ENCODE data around the gene DMAP1. TPM values are rescaled to one million over a fixed set of nuclear protein-coding genes. Genes with fewer than 3 reads are reported as not detected.

The DMAP1 gene
- total and polyA plus RNA-seq, 2 of the 8 experiments (the other 6 are each of a cell fraction or from before 2014, with no cell fraction given): 36.4 to 42.4 TPM

DNA sequence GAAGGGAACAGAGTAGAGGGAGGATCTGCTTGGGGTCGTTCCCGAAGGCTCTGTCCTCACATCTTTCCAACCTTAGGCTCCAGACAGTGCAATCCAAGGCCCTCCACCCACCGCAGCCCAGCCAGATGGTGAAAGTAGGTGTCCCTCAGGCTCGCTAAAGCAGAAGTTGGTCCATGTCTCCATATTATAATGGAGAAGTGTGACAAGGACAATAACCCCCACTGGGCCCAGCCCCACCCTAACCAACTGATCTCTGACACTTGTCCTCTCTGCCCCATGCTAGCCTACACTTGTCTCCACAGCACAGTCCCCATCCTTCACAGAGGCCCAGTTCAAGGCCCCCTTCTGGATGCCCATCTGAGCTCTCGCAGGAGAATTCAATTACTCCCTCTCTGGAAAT, 48.7 kb downstream of the DMAP1 start:
- H3K56ac ChIP-seq (replicated peaks; ENCODE audit: insufficient read length, low read depth, low read length): no peak overlapping the region
- H3K9ac ChIP-seq (replicated peaks in 1 of 4; ENCODE audit: extremely low read depth in 1 of 4, low read depth in 3 of 4, low read length in 3 of 4): no peak overlapping the region
- peaks cover 1 to 13% (median 10%) of the 10 kb centered on the region in 4 experiments; a peak in 6 of 7 replicates for H3K4me1 ChIP-seq (replicated peaks in 1 of 4; ENCODE audit: control insufficient read depth in 3 of 4, insufficient read depth in 4 of 4, low read length in 3 of 4)
- H3K36me3 ChIP-seq (ENCODE audit: control insufficient read depth in 2 of 4, insufficient read depth in 4 of 4, low read length in 3 of 4): no peaks in the 10 kb centered on the region
- H2BK120ac ChIP-seq (replicated peaks; ENCODE audit: low read depth, low read length): no peak overlapping the region
- H3K27me3 ChIP-seq (replicated peaks in 1 of 4; ENCODE audit: control insufficient read depth in 3 of 4, extremely low read depth in 1 of 4, insufficient read depth in 3 of 4, low read length in 3 of 4): no peaks in the 10 kb centered on the region
- H3K9me3 ChIP-seq (ENCODE audit: insufficient read depth in 2 of 2, low read depth in 1 of 2, low read length in 1 of 2): no peaks in the 10 kb centered on the region
- no peak overlapping the region for H2AK5ac ChIP-seq (ENCODE audit: low read depth, low read length)
- 0 out of 2 replicates have a peak overlapping the region, but pooled peaks have one; percentile 2 for H2BK5ac ChIP-seq (ENCODE audit: low read depth, low read length)
- no peak overlapping the region for H3K23ac ChIP-seq (ENCODE audit: insufficient read length)
- no peak overlapping the region for H3K14ac ChIP-seq (ENCODE audit: insufficient read length)
- peaks cover 2 to 6% of the 10 kb centered on the region in 2 experiments for H4K20me1 ChIP-seq (replicated peaks in 1 of 2; ENCODE audit: control insufficient read depth in 1 of 2, insufficient read depth in 2 of 2, low read length in 2 of 2)
- H3K18ac ChIP-seq (ENCODE audit: extremely low read depth, low read length): no peak overlapping the region; the same call in 1 of the 2 replicates
- no peak overlapping the region for H2BK20ac ChIP-seq (ENCODE audit: low read length)
- no peak overlapping the region for H4K91ac ChIP-seq (replicated peaks; ENCODE audit: insufficient read length, low read length)
- peak overlapping the region in 1 of 2 experiments; percentile 37; a peak in 1 of 4 replicates for H3K4me2 ChIP-seq (ENCODE audit: insufficient read depth in 1 of 2, low read depth in 2 of 2, low read length in 2 of 2)
- H2AFZ ChIP-seq (ENCODE audit: low read length): no peak overlapping the region
- peak overlapping the region; percentile 21; the same call in 1 of the 2 replicates for H4K8ac ChIP-seq (ENCODE audit: extremely low read depth, insufficient read depth, low read length)
- no peak overlapping the region for H3K27ac ChIP-seq (ENCODE audit: low read depth, low read length)
- FAIRE-seq (no peak), DNase-seq (ENCODE audit: low read depth in 1 of 2, low spot score in 2 of 2) (no peak)
- ChIA-PET CTCF (ENCODE audit: partially characterized antibody) (interaction anchor here (0.9 to 7.9 kb wide), 14 partner anchors 10 to 314 kb away, joined by 3 to 33 read pairs (median 4); no protein-coding TSS in a partner anchor), POLR2A (ENCODE audit: partially characterized antibody) (interaction anchor here (0.8 to 1.8 kb wide), 7 partner anchors 9 to 513 kb away, joined by 3 to 6 read pairs (median 4); partner anchors contain the start of gene RPS8)
- peaks cover 3% of the 10 kb centered on the region for H3K79me1 ChIP-seq (ENCODE audit: low read depth, low read length)
- no peaks in the 10 kb centered on the region for H3K79me2 ChIP-seq (ENCODE audit: control insufficient read depth in 1 of 2, insufficient read depth in 2 of 2, low read length in 2 of 2)
- no peak overlapping the region for H2BK12ac ChIP-seq (ENCODE audit: low read depth, low read length)
- H3K4ac ChIP-seq (replicated peaks; ENCODE audit: insufficient read length, low read depth, low read length): no peak overlapping the region
- TF ChIP-seq, protein P1, sequence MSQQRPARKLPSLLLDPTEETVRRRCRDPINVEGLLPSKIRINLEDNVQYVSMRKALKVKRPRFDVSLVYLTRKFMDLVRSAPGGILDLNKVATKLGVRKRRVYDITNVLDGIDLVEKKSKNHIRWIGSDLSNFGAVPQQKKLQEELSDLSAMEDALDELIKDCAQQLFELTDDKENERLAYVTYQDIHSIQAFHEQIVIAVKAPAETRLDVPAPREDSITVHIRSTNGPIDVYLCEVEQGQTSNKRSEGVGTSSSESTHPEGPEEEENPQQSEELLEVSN (IDR thresholded peaks at IDR 0.05): no peak
- TF ChIP-seq HDAC6 (IDR thresholded peaks at IDR 0.05; ENCODE audit: low read depth, low read length): no peak
- TF ChIP-seq EZH2 (IDR thresholded peaks at IDR 0.05; ENCODE audit: low read depth, low read length, severe bottlenecking): no peak
- no peak for TF ChIP-seq JUND (IDR thresholded peaks at IDR 0.05; ENCODE audit: low read length)
- H2BK15ac ChIP-seq (ENCODE audit: low read length): no peak overlapping the region
- no peak overlapping the region for H3K4me3 ChIP-seq (ENCODE audit: extremely low read depth in 1 of 4, insufficient read depth in 2 of 4, low read depth in 3 of 4, low read length in 4 of 4)
- WGBS, 2 experiments (ENCODE audit: extremely low coverage in 1 of 2, insufficient coverage in 1 of 2, insufficient read length in 1 of 2, insufficient replicate concordance in 2 of 2, low coverage in 1 of 2, low lambda C conversion rate in 2 of 2, missing lambda C conversion rate in 1 of 2): 91% methylated on average over 5 of the region's 5 CpGs; no CpG with 5 or more reads in 1 of the 2 experiments
- H3K23me2 ChIP-seq (ENCODE audit: low read depth, low read length): no peaks in the 10 kb centered on the region
- H4K5ac ChIP-seq (ENCODE audit: insufficient read length, low read depth, low read length): no peak overlapping the region

Data from H1 (cell line).